ENCODE results near the gene UBQLN3.

GRCh38 chr11:5546457-5546856, 36.7 kb upstream of the UBQLN3 start:
- TF ChIP-seq POLR2AphosphoS5 (IDR thresholded peaks at IDR 0.05; ENCODE audit: insufficient read depth, low read depth, low read length): no peak
- TF ChIP-seq CTCF (IDR thresholded peaks at IDR 0.05; ENCODE audit: extremely low read depth in 1 of 2, insufficient read depth in 1 of 2, low read depth in 1 of 2, low read length in 2 of 2): no peak
- TF ChIP-seq POLR2A (IDR thresholded peaks at IDR 0.05; ENCODE audit: low read depth, low read length): no peak
- no peak for TF ChIP-seq JUN (IDR thresholded peaks at IDR 0.05; ENCODE audit: borderline replicate concordance, insufficient read depth, insufficient read length, low read depth)
- no peak for TF ChIP-seq EZH2 (IDR thresholded peaks at IDR 0.05; ENCODE audit: borderline replicate concordance, low read depth, low read length, severe bottlenecking)

Data from endothelial cell of umbilical vein (primary cell).